Activated T-cell treated with anti-CD3 and anti-CD28 coated beads for 48 hours (primary cell): ENCODE data around the gene CRYBA1.
"Not testable (repeated sequence)": the region's sequence is repeated elsewhere in the genome, so short reads cannot be mapped to it uniquely, and the experiment has no call there.

ENCODE experiments used
- DNase-seq: peaks from one replicate; pipeline ENCODE4 v3.0.0-alpha.2; 2020; ENCODE audit warnings: low read depth

CRYBA1 gene

GRCh38 chr17:29238133-29238850 is 8.4 kb upstream of the CRYBA1 start:
- no peak for DNase-seq

- no peak for DNase-seq
Measured at GRCh38 chr17:29240477-29240876, 6.2 kb upstream of the CRYBA1 start.

- peak; percentile 12 for DNase-seq
Measured at GRCh38 chr17:29240968-29241963, 5.4 kb upstream of the CRYBA1 start.

DNA sequence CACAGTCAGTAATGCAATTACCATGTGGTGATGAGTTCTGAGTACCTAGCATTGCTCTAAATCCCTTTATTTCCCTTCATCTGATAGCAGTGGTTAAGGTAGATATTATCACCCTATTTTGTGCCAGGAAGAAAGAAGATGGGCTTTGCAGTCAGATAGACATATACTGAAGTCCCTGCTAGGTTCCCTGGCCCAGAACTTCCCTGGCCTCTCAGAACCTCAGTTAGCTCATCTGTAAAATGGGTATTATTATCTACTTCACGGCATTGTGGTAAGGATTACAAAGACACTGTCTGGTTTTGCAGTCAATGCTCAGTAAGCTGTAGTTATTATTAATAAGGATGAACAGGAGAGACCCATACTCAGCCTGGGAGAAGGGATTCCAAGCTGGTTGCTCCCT is 4.6 kb upstream of the CRYBA1 start:
- DNase-seq = no peak

- no peak for DNase-seq
Measured at GRCh38 chr17:29242790-29243189, 3.9 kb upstream of the CRYBA1 start.

DNA sequence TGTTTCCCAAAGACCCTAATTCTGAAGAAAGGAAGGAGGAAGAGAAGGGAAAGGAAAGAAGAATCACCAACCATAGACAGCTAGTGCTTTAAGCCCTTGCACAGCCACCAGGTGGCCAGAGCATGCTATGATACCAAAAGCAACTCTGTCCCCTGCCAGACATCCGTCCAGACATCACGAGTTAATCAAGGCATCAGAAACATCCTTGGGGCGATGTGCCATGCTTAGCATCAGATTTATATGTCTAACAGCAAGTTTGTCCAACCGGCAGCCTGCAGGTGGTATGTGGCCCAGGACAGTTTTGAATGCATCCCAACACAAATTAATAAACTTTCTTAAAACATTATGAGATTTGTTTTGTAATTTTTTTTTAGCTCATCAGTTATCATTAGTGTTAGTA is 2.9 kb upstream of the CRYBA1 start:
- no peak for DNase-seq

GRCh38 chr17:29245401-29245800 is 1.3 kb upstream of the CRYBA1 start:
- DNase-seq = no peak

DNA sequence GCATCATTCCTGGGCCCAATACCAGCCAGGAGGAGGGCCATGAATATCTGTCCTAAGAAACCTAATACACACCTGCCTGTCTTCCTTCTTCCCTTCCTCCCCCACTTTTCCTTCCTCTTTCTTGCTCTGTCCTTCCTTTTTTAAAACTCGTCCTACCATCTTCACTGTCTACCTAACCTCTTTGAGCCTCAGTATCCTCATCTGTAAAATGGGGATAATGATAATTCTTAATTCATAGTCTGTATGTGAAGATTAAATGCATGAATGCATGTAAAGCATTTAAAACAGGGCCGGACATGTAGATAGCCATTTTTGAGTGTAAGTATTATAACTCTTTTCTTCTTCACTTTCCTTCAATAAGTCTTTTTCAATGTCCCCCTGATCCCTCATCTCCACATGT is 560 bp downstream of the CRYBA1 start:
- DNase-seq = no peak

DNA sequence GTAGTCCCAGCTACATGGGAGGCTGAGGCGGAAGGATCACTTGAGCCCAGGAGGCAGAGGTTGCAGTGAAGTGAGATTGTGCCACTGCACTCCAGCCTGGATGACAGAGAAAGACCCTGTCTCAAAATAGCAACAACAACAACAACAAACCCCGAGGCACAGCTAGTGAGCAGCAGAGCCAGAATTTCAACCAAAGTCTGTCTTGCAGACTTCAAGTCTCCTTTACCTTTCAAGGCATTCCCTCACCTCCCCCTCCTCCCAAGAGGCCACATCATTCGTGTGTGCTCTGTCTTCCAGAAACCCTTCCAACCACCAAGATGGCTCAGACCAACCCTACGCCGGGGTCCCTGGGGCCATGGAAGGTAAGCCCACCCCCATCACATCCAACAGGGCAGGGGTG is 2.2 kb downstream of the CRYBA1 start:
- no peak for DNase-seq

GRCh38 chr17:29250666-29251065 is 4.0 kb downstream of the CRYBA1 start:
- DNase-seq = no peak

DNA sequence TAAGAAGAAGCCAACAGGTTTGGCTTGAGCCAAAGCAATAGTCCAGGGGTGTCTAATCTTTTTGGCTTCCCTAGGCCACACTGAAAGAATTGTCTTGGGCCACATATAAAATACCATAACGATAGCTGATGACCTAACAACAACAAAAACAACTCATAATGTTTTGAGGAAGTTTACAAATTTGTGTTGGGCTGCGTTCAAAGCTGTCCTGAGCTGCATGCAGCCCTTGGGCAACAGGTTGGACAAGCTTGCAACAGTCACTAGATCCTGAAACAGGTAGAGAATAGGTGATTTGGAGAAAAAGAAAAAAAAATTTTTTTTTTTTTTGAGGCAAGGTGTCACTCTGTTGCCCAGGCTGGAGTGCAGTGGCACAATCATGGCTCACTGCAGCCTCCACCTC is 4.5 kb downstream of the CRYBA1 start:
- no peak for DNase-seq

DNA sequence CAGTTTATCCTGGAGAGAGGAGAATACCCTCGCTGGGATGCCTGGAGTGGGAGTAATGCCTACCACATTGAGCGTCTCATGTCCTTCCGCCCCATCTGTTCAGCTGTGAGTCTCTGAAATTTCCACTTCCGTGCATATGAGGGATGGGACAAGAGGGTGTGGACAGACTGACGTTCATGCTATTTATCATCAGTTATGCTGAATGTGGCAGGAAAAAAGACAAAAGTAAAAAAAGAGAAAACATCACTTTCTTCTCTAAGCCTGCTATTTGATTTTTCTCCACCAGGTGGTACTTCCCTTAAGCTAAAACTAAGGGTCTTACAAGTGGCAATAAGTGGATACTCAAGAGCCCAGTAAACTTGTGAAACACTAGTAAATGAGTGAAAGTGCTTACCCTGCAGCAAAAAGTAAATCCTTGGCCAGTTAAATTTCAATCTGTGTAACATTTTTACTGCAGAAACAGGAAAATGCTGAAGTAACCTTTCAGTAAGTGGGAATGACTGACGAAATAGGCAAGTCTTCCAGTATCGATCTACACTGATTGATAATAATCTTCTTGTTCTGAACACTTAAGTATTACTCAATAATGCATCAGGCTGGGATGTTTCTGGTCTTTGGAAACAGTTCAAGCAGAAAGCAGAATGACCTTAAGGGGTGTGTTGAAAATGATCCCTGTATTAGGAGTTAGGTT is 5.6 kb downstream of the CRYBA1 start:
- DNase-seq = no peak

- no peak for DNase-seq
Measured at GRCh38 chr17:29253037-29253436, 6.4 kb downstream of the CRYBA1 start.

DNA sequence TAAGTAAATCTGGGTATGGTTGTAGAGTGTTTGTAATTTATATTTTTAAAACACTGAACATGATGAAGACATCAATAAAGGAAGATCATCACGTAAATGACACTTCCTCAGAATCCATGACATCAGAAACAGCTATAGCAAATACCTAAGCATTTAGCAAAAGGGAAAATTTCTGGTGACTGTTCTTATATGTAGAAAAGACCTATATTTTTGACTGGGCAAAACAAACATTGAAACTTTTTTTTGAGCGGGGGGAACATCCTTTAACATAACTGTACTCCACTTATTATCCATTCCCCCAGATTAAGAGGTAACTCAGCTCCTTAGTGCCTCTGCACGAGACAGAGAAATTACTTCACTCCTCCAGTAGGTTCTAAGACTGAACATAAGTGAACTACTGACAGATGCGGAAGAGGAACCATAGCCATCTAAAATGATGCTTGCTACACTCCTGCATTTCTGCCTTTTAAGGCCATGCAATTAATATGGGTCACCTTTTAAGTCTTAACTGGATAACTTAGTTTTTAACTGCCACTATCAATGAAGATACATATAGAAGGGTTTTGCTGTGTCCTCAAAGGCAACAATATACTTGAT is 9.4 kb downstream of the CRYBA1 start:
- DNase-seq = no peak

DNA sequence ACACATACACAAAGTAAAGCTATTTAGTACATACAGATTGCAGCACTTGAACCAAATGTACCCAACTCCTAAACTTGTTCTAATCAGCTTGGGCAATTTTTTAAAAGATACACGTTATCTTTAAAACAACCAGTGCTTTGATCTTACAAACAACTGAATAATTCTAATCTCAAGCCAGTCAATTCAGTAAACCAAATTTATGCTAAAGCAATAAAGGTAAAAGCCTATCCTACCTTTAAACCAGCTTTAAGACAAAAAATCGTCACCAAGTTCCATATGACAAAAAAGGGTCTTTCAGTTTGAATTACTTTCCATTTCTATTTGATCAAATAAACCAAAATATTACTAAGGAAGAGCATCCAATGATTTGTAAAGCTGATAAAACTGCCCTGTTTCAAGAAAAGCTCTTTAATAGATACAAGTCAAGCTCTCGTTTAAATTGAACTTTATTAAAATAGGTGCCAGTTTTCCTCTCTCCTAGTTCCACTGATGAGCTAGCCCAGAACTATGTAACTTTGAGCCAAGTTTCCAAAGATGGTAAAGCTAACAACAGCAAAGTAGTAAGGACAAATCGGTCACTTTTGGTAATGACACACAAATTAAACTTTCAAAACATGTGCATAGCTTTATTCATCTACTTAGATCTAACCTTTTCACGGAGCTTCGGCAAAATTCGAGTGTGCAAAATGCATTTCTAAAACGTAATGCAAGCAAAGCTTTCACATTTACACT is 10.2 kb downstream of the CRYBA1 start:
- DNase-seq = no peak

DNA sequence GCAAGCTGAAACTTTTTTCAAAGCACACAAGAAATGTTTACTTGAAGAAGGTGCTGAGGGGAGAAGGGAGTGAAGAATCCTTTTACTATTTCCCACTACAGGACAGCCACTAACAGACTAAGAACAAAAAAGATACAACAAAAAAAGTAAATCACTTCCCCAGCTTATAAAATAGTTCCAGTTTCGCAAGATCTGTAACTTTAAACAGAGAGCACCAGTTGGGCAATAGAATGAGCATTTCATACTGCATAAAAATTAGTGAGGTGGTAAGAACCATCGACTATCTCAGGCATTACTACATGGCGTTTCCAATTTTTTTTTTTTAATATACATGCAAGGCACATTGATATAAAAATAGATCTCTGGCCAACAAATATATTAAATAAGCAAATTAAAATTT is 11.1 kb downstream of the CRYBA1 start:
- no peak for DNase-seq

- no peak for DNase-seq
Measured at GRCh38 chr17:29263916-29264315, 17.3 kb downstream of the CRYBA1 start.

DNA sequence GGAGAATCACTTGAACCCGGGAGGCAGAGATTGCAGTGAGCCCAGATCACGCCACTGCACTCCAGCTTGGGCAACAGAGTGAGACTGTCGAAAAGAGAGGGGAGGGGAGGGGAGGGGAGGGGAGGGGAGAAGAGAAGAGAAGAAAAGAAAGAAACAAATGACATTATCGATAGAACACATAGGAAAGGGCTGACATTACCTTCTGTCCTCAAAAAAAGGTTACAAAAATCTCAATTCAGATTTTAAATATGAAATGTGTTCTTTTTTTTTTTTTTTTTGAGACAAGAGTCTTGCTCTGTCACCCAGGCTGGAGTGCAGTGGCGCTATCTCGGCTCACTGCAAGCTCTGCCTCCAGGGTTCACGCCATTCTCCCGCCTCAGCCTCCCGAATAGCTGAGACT is 25.3 kb downstream of the CRYBA1 start:
- not testable (repeated sequence) for DNase-seq

DNA sequence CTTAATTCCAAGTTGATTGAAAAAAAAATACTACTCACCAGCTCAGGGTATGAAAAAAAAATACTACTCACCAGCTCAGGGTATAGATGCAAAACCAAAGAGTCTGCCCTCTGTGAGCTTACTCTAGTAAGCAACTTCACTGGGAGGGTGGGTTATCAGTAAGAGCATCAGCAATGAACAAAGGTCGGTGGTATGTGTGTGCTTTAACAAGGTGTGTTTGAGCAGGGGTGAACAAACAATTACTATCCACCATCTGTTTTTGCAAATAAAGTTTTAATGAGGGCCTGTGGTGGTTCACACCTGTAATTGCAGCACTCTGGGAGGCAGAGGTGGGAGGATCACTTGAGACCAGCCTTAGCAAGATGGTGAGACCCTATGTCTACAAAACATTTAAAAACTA is 27.3 kb downstream of the CRYBA1 start:
- no peak for DNase-seq

- no peak for DNase-seq
Measured at GRCh38 chr17:29278692-29279091, 32.0 kb downstream of the CRYBA1 start.

- DNase-seq = no peak
Measured at GRCh38 chr17:29279397-29280070, 32.9 kb downstream of the CRYBA1 start.
